ENCODE data around the gene DACT2.
"Not testable (repeated sequence)": the region's sequence is repeated elsewhere in the genome, so short reads cannot be mapped to it uniquely, and the experiment has no call there.

The DACT2 gene

GRCh38 chr6:168281314-168281713, 38.3 kb downstream of the DACT2 start:
- DNase-seq (ENCODE audit: low read depth in 2 of 2), result not testable (repeated sequence)

GRCh38 chr6:168280899-168281245, 38.7 kb downstream of the DACT2 start:
- no peak for DNase-seq (ENCODE audit: low read depth in 2 of 2)

DNA sequence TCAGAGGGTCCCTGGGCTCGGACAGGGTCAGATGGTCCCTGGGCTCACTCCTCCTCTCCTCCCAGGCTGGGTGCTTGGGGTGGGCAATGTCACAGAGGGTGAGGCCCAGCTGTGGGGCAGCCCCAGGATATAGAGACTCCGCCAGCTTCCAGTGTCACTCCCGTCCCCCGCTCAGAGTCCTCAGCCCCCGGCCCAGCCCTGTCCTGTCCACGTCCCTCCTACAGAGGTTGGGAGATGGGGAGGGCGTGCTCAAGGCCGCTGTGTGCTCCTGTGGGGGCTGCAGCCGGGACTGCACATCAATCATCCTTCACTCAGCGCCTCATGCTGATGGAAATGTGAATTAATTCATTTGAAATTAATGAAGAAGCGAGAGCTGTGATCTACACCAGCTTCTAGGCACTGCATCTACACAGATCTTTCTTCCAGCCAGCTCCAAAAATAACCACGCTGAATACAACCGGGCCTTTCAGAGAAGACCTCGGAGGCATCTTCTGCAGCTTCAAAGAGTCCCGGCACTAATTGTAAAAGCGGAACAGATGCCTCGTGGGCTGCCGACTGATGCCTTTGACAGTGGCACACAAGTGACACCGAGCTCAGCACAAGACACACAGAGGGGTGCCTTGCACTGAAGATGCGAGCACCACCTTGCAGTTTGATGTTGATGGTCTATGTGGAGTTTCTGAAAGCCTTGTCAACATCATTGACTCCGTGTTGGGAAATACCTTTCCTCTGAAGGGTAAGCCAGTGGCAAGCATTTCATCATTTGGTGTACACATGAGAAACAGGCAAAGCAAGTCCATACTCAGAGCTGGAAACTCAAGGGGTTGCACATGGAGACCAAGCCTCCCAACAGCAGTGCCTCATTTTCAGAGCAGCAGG, 39.3 kb downstream of the DACT2 start:
- DNase-seq (ENCODE audit: low read depth in 2 of 2), result no peak

GRCh38 chr6:168279403-168279935, 40.1 kb downstream of the DACT2 start:
- DNase-seq (ENCODE audit: low read depth in 2 of 2), result no peak

- no peak for DNase-seq (ENCODE audit: low read depth in 2 of 2)
Measured at GRCh38 chr6:168278904-168279303, 40.7 kb downstream of the DACT2 start.

DNA sequence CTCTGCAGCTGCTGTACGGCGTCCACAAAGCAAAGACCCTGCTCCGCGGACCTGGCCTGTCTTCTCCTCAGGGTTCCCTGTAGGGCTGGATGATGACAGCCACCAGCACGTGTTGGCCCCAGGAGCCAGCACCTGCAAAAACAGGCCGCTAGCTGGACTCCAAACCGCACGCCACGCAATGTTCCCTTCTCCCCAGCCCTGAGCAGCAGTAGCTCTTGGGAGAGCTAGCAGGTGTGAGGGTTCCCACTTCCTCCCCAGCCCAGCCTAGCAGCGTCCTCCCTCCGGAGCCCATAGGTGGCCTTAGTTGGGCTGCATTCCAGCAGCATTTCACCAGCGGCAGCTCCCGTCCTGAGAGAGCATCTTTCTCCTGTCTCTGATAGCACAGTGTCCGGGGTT, 42.3 kb downstream of the DACT2 start:
- no peak for DNase-seq (ENCODE audit: low read depth in 2 of 2)

- DNase-seq (ENCODE audit: low read depth in 2 of 2), result no peak
Measured at GRCh38 chr6:168276576-168277273, 42.9 kb downstream of the DACT2 start.

DNA sequence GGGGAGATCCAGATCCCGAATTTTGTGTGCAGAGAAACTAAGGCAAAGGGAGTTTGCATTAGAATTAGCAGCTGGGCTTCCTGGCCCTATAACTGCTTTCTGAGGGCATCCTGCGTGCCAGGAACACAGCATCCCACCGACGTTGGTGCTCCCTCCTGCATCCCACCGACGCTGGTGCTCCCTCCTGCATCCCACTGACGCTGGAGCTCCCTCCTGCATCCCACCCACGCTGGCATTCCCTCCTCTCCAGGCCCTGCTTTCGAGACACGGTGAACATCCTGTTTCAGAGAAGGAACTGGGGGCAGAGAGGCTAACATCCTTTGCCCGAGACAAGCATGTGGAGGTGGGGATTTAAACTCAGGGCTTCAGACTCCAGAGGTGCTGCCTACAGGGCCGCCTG, 44.4 kb downstream of the DACT2 start:
- no peak for DNase-seq (ENCODE audit: low read depth in 2 of 2)

- DNase-seq (ENCODE audit: low read depth in 2 of 2), result no peak
Measured at GRCh38 chr6:168274037-168274952, 45.3 kb downstream of the DACT2 start.

DNA sequence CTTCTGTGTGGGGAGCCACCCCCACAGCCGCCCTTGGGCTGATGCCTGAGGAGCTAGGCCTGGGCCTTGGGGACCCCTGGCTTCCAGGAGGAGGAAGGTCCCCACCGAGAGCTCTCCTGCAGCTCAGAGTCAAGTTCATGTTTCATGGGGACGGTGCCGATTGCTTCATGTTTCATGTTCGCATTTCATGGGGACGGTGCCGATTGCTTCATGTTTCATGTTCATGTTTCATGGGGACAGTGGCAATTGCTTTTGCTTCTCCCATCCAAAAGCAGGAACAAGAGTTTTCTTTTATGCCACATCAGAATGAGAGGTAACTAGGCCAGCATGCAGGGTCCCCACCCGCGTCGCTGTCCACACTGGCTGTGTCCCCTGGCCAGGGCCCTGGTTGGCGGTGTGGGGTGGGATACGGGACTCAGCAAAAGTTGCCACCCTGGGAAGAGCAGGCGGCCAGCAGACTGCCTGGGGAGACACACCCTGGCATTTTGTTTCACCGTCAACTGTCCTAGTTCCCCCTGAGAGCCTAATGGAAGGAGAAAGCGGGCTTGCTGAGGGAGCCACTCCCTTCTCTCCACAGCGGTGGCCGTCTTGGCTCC, 46.0 kb downstream of the DACT2 start:
- DNase-seq (ENCODE audit: low read depth in 2 of 2), result no peak

- DNase-seq (ENCODE audit: low read depth in 2 of 2), result no peak
Measured at GRCh38 chr6:168272415-168273325, 46.9 kb downstream of the DACT2 start.

DNA sequence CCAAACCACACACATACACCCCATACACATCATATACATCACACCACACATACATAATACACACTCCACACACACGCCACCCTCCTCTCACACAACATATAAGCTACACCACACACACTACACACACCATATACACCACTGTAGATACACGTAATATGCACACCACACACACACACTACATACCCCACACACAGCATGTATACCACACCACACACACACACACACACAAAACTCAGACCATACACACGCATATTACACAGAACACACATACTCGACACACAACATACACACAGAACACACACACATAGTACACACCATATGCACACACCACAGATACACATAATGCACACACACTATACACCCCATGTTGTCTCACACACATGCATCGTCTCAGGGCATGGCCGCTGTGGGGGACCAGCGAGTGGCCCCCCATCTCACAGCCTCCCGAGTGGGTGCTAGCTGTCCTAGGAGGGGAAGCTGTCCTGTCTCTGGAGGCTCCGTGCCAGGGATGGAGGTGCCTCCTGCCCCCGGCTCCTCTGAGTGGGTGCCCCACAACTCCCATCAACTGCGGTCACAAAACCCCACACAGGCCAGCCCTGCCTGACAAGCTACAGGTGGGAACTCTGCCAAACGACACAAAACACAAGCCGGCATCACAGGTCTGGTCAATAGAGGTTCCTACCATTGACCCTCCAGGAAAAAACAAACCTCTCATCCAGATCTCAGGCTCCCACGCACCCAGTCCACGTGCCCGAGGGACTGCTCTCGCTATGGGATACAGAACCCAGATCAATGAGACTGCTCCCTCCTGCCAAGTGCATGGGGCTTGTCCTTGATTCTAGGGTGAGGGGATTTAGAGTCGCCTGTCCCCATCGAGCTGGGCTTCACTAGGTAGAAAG, 49.1 kb downstream of the DACT2 start:
- DNase-seq (ENCODE audit: low read depth in 2 of 2), result no peak

DNA sequence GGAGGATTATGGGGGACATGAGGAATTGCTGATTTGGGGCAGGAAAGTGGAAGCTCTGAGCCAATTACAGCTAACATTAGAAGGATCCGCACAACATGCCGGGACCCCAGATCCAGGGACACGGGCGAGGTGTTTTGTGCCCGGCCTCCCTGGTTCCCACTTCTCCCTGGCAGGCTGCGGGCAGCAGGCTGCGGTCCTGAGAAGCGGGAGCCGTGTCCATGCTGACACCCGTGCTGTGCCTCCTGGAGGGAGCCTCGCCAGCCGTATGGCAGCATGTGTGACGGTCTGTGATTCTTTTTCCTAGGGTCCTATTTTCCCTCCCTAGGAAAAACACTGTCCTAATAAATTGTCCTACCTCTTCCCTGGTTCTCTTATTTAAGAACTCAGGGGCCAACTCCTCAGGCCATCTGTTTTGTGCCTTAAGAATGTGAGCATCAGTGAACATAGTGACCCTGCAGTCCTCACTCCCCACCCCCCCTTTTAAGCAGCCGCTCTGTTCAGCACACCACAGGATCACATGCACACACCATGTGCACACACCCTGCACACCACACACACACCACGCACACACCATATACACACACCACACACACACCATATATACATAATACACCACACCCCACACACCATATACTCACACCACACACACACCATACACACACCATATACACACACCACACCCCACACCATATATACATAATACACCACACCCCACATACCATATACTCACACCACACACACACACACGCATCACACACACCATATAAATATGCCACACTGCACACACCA, 49.9 kb downstream of the DACT2 start:
- no peak for DNase-seq (ENCODE audit: low read depth in 2 of 2)

GRCh38 chr6:168268755-168269154, 50.8 kb downstream of the DACT2 start:
- no peak for DNase-seq (ENCODE audit: low read depth in 2 of 2)

DNA sequence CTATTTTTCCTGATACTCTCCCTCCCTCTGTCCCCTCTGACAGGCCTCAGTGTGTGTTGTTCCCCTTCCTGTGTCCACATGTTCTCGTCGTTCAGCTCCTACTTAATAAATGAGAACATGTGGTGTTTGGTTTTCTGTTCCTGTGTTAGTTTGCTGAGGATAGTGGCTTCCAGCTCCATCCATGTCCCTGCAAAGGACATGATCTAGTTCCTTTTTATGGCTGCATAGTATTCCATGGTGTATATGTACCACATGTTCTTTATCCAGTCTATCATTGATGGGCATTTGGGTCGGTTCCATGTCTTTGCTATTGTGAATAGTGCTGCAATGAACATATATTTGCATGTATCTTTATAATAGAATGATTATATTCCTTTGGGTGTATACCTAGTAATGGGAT, 51.8 kb downstream of the DACT2 start:
- DNase-seq (ENCODE audit: low read depth in 2 of 2), result not testable (repeated sequence)

GRCh38 chr6:168265827-168266815, 53.5 kb downstream of the DACT2 start:
- DNase-seq (ENCODE audit: low read depth in 2 of 2), result no peak

DNA sequence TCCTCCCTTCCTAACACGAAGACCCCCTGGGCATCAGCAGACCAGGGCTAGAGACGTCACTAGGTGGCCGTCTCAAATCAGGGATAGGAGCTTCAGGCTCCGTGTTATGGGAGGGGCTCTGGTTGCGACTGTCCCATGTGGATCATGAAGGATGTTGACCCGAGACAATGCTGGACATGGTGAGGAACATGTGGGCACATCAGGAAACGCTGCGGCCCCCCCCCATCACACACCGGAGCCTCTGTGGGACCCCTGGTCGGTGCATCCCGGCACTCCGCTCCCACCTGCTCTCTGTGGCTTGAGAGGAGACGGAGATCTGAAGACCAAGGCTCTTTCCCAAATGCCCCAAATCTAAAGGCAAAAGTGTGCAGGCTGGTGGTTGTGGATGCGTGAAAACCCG, 54.2 kb downstream of the DACT2 start:
- no peak for DNase-seq (ENCODE audit: low read depth in 2 of 2)
